Esophagus (tissue), 2 donors: ENCODE results near the gene SETD1B. TPM values are rescaled to one million over a fixed set of nuclear protein-coding genes. Genes with fewer than 3 reads are reported as not detected.
"Not testable (repeated sequence)": the region's sequence is repeated elsewhere in the genome, so short reads cannot be mapped to it uniquely, and the experiment has no call there.

Experiments used
- H3K27ac ChIP-seq, 2 donors: one replicate each; pipeline ENCODE4 v1.5.1; 2013; ENCODE audit warnings: low read depth in 2 of 2, mild to moderate bottlenecking in 2 of 2, inconsistent platforms in 1 of 2, low read length in 1 of 2, moderate library complexity in 1 of 2
- H3K27me3 ChIP-seq, 2 donors: one replicate each; pipeline ENCODE4 v1.6.1; 2013; ENCODE audit warnings: low read length in 2 of 2, control low read depth in 1 of 2, mild to moderate bottlenecking in 1 of 2; ENCODE audit not compliant: insufficient read depth in 2 of 2, control insufficient read depth in 1 of 2
- H3K36me3 ChIP-seq, 2 donors: one replicate each; pipeline ENCODE4 v1.6.1; 2013; ENCODE audit warnings: low read length in 1 of 2; ENCODE audit not compliant: control insufficient read depth in 2 of 2, insufficient read depth in 2 of 2
- H3K4me1 ChIP-seq, 2 donors: one replicate each; pipeline ENCODE4 v1.6.1; 2013; ENCODE audit warnings: low read length in 1 of 2; ENCODE audit not compliant: control insufficient read depth in 2 of 2, insufficient read depth in 2 of 2
- H3K4me3 ChIP-seq, 2 donors: one replicate each; pipeline ENCODE4 v1.5.1; 2013; ENCODE audit warnings: low read length in 2 of 2, mild to moderate bottlenecking in 2 of 2, low read depth in 1 of 2, moderate library complexity in 1 of 2
- H3K9me3 ChIP-seq, 2 donors: one replicate each; pipeline ENCODE4 v1.6.1; 2013; ENCODE audit warnings: mild to moderate bottlenecking in 2 of 2, low read depth in 1 of 2, low read length in 1 of 2, moderate library complexity in 1 of 2; ENCODE audit not compliant: control insufficient read depth in 2 of 2, insufficient read depth in 1 of 2
- WGBS, 2 donors: extraction: QIAGEN DNeasy Blood & Tissue Kit; methylation state at CpG; one replicate each; pipeline ENCODE4 v1.1.7; 2013; 5-methylcytosine and 5-hydroxymethylcytosine counted together
- polyA plus RNA-seq, 2 donors: library from polyadenylated mRNA; stranded (reverse); fragments of 200-250 nt; gene quantifications; one replicate each; pipeline ENCODE4 v1.2.3, GENCODE V29; 2013
- donor health status: healthy with polysubstance abuse.
- donor health status: Bipolar disorder and iron deficiency.

SETD1B gene
- polyA plus RNA-seq, 2 donors, result 7.7 to 12.8 TPM

- H3K4me1 ChIP-seq, H3K4me3 ChIP-seq, H3K9me3 ChIP-seq, H3K36me3 ChIP-seq, H3K27ac ChIP-seq, H3K27me3 ChIP-seq: not testable (repeated sequence)
- WGBS, 2 donors, result 96 to 99% methylated on average over 4 of the region's 4 CpGs
These were observed 56.9 kb downstream of the SETD1B start for GRCh38 chr12:121860699-121861098.

DNA sequence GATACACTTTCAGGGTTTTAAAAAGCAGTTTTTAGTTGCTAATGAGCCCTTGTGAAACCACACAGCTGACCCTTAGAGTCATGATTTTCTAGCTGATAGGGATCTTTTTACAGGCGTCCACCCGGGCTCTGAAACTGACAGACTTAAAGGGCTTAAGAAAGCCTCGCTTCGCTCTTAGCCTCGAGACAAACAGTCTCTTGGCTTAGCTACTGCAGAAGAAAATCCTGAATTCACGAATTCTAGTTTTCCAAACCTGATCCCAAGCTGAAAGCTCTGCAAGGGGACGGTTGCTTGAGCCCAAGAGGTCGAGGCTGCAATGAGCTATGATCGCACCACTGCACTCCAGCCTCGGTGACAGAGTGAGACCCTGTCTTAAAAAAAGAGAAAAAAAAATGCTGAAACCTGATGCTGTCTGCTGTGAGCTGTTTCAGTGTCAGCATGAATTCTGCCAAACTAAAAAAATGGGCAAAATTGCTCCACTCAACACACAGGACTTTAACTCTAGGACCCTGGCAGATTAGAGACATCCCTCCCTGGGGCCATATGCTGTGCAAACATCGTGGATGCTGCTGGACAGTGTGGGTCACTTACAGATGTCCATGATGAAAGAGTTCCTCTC is 57.9 kb downstream of the SETD1B start:
- no peaks in the 10 kb centered on the region for H3K27me3 ChIP-seq
- no peaks in the 10 kb centered on the region for H3K4me1 ChIP-seq
- 29 to 32% methylated on average over 11 of the region's 11 CpGs for WGBS, 2 donors
- H3K4me3 ChIP-seq, result no peak overlapping the region
- H3K27ac ChIP-seq, result peak overlapping the region in 1 of 2 donors; percentile 15
- no peaks in the 10 kb centered on the region for H3K9me3 ChIP-seq
- no peaks in the 10 kb centered on the region for H3K36me3 ChIP-seq

DNA sequence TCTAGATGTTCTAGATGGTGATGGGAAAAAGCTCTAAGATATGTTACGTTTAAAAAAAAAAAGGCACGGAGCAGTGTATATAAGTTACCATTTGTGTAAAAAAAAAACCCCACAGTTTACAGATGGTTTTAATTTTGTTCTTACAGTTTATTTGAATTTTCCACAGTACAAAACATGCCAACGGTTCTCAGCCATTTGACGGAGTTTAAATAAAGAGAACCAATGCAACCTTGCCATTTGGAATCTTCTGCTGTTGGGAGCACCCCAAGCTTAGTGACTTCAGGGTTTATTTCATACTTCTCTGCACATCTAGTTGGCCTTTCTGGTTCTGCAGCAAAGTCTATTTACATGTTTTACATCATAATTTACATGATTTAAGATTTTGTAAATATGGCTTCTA is 62.5 kb downstream of the SETD1B start:
- Histone ChIP-seq H3K27me3 (no peaks in the 10 kb centered on the region), H3K9me3 (no peaks in the 10 kb centered on the region), H3K4me1 (no peaks in the 10 kb centered on the region), H3K27ac (no peak overlapping the region), H3K36me3 (no peaks in the 10 kb centered on the region), H3K4me3 (no peak overlapping the region)
- 68% methylated on average over 4 of the region's 4 CpGs for WGBS, 2 donors

- 89 to 93% methylated on average over 8 of the region's 8 CpGs for WGBS, 2 donors
- H3K4me3 ChIP-seq, result not testable (repeated sequence)
These were observed 65.4 kb downstream of the SETD1B start for GRCh38 chr12:121869229-121869628.

GRCh38 chr12:121871467-121871866 is 67.7 kb downstream of the SETD1B start:
- Histone ChIP-seq H3K27me3 (no peaks in the 10 kb centered on the region), H3K4me1 (no peaks in the 10 kb centered on the region), H3K27ac (no peak overlapping the region), H3K36me3 (no peaks in the 10 kb centered on the region), H3K4me3 (no peak overlapping the region), H3K9me3 (no peaks in the 10 kb centered on the region)
- 71 to 81% methylated on average over 3 of the region's 3 CpGs for WGBS, 2 donors

More at GRCh38 chr12:121869229-121869628, 65.4 kb downstream of the SETD1B start:
- H3K27me3 ChIP-seq, H3K27ac ChIP-seq, H3K4me1 ChIP-seq, H3K9me3 ChIP-seq, H3K36me3 ChIP-seq: not testable (repeated sequence)

DNA sequence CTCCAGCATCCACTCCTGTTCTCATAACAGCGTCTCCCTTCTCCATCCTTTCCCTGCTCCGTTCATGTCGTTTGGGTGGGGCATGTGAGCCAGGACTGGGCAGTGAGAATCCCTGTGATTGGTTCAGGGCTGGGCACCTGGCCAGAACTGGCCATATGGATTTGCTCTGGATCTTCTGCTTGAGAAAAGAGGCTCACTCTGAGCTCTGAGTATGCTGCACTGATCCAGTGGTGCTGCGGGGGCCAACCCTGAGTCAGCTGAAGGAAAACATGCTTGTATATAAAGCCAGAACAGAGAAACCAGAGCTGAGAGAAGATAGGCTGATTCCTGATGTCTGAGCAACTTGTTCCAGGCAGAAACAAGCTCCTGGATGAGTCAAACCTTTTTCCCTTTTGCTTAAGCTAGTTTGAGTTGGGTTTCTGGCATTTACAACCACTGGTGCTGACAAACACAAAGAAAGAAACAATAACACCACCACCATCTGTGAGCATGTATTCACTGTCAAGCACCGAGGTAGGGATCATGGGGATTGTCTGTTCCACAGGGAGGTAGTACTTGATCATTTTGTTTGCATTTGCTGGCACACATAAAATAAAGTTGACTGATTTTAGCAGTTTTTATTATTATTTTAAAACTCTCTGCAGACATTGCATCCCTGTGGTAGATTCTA is 68.9 kb downstream of the SETD1B start:
- Histone ChIP-seq H3K9me3 (no peaks in the 10 kb centered on the region), H3K4me3 (no peak overlapping the region), H3K27ac (peak overlapping the region in 1 of 2 donors; percentile 18), H3K36me3 (no peaks in the 10 kb centered on the region), H3K27me3 (no peaks in the 10 kb centered on the region), H3K4me1 (no peaks in the 10 kb centered on the region)
- WGBS, 2 donors, result 55 to 62% methylated on average over 5 of the region's 5 CpGs

DNA sequence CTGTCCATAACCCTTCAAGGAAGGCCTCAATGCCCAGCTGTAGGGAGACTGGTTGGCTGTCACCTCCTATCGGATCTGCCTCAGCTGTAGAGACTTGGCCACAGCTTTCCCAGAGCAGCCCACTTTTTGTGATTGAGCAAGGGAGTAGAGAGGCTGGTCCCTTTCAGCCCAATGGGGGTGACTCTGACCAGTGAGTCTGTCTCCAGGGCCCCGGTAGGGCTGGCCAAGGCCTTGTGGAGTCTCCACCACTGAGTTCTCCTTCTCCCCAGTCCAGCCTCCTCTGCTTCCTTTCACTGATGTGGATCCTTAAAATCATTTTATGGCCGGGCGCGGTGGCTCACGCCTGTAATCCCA is 69.4 kb downstream of the SETD1B start:
- Histone ChIP-seq H3K36me3 (no peaks in the 10 kb centered on the region), H3K4me3 (no peak overlapping the region), H3K4me1 (no peaks in the 10 kb centered on the region), H3K27me3 (no peaks in the 10 kb centered on the region), H3K27ac (no peak overlapping the region), H3K9me3 (no peaks in the 10 kb centered on the region)
- 83 to 88% methylated on average over 6 of the region's 6 CpGs for WGBS, 2 donors

DNA sequence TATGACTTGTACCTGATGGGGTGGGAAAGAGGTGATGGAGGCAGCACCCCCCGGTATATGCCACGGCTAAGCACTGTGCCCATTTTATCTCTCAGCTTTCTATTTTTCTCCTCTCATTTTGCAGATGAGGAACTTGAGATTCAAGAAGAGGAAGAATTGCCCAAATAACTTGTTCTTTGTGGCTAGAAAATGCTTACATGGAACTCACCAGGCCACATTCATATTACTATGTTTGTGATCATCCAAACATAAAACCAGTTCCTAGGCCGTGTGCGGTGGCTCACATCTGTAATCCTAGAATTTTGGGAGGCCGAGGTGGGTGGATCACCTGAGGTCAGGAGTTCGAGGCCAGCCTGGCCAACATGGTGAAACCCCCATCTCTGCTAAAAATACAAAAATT is 70.3 kb downstream of the SETD1B start:
- no peak overlapping the region for H3K4me3 ChIP-seq
- no peaks in the 10 kb centered on the region for H3K36me3 ChIP-seq
- H3K9me3 ChIP-seq, result no peaks in the 10 kb centered on the region
- H3K4me1 ChIP-seq, result no peaks in the 10 kb centered on the region
- H3K27me3 ChIP-seq, result no peaks in the 10 kb centered on the region
- H3K27ac ChIP-seq, result no peak overlapping the region
- WGBS, 2 donors, result 90 to 94% methylated on average over 6 of the region's 6 CpGs

DNA sequence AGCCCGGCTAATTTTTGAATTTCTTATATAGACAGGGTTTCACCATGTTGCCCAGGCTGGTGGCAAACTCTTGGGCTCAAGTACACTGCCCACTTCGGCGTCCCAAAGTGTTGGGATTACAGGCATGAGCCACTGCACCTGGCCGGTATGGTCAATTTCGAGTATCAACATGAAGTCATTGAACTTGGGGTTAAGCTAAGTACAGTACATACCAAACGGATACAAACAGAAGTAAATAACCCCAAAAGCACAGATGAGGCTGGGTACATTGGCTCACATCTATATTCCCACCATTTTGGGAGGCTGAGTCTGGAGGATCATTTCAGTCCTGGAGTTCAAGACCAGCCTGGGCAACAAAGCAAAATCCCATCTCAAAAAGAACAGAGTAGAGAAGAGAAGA is 71.8 kb downstream of the SETD1B start:
- no peaks in the 10 kb centered on the region for H3K9me3 ChIP-seq
- H3K4me3 ChIP-seq, result no peak overlapping the region
- 89 to 93% methylated on average over 6 of the region's 6 CpGs for WGBS, 2 donors
- H3K27ac ChIP-seq, result no peak overlapping the region
- H3K27me3 ChIP-seq, result no peaks in the 10 kb centered on the region
- no peaks in the 10 kb centered on the region for H3K4me1 ChIP-seq
- no peaks in the 10 kb centered on the region for H3K36me3 ChIP-seq

GRCh38 chr12:121876080-121876447 is 72.3 kb downstream of the SETD1B start:
- H3K9me3 ChIP-seq, H3K27me3 ChIP-seq, H3K27ac ChIP-seq, H3K4me1 ChIP-seq, H3K4me3 ChIP-seq, H3K36me3 ChIP-seq: not testable (repeated sequence)
- 90 to 93% methylated on average over 8 of the region's 8 CpGs for WGBS, 2 donors
